Spleen (tissue), 11 donors: ENCODE data around the gene NDUFS7. TPM values are rescaled to one million over a fixed set of nuclear protein-coding genes. Genes with fewer than 3 reads are reported as not detected.

ENCODE experiments used
- DNase-seq: peaks from one replicate; pipeline ENCODE4 v3.0.0-alpha.2; 2020
- H3K27ac ChIP-seq, 8 donors: fragments of 200-600 bp; sonication (generic) in 7 of 8; 1 replicate in 4 of 8; 2 replicates in 4 of 8; pipeline versions ENCODE4 v1.5.0 to v1.8.0; 2016 to 2021; ENCODE audit warnings: inconsistent platforms in 4 of 8, mild to moderate bottlenecking in 4 of 8, moderate library complexity in 1 of 8
- H3K27me3 ChIP-seq, 7 donors: fragments of 200-600 bp; sonication (generic) in 6 of 7; replicated peaks in 1 of 7; 1 replicate in 4 of 7; 2 replicates in 3 of 7; pipeline versions ENCODE4 v1.5.0 to v1.8.0; 2016 to 2021; ENCODE audit warnings: inconsistent platforms in 3 of 7, mild to moderate bottlenecking in 1 of 7
- H3K36me3 ChIP-seq, 6 donors: fragments of 200-600 bp; sonication (generic) in 5 of 6; 1 replicate in 4 of 6; 2 replicates in 2 of 6; pipeline versions ENCODE4 v1.5.0 to v1.8.0; 2016 to 2021; ENCODE audit warnings: inconsistent platforms in 2 of 6
- H3K4me1 ChIP-seq, 6 donors: fragments of 200-600 bp; sonication (generic) in 5 of 6; 1 replicate in 3 of 6; 2 replicates in 3 of 6; pipeline versions ENCODE4 v1.5.0 to v1.8.0; 2016 to 2021; ENCODE audit warnings: inconsistent platforms in 3 of 6
- H3K4me3 ChIP-seq, 8 donors: fragments of 200-600 bp; sonication (generic) in 7 of 8; 1 replicate in 4 of 8; 2 replicates in 4 of 8; pipeline versions ENCODE4 v1.5.0 to v1.8.0; 2016 to 2021; ENCODE audit warnings: inconsistent platforms in 4 of 8, mild to moderate bottlenecking in 4 of 8, moderate library complexity in 2 of 8
- H3K9me3 ChIP-seq, 8 donors: fragments of 200-600 bp; sonication (generic) in 7 of 8; 1 replicate in 4 of 8; 2 replicates in 4 of 8; pipeline versions ENCODE4 v1.5.0 to v1.8.0; 2016 to 2021; ENCODE audit warnings: inconsistent platforms in 4 of 8
- POLR2A ChIP-seq, 3 donors: fragments of 450-650 bp; IDR thresholded peaks; one replicate each; pipeline ENCODE4 v1.5.1; 2017; ENCODE audit warnings: antibody characterized with exemption in 3 of 3, mild to moderate bottlenecking in 1 of 3
- POLR2AphosphoS5 ChIP-seq, 3 donors: sonication (generic); formaldehyde crosslinking; IDR thresholded peaks; one replicate each; pipeline ENCODE4 v1.5.1; 2017; ENCODE audit warnings: antibody characterized with exemption in 3 of 3
- WGBS, 5 donors: extraction: QIAGEN DNeasy Blood & Tissue Kit in 3 of 5; methylation state at CpG; one replicate each; pipeline versions ENCODE4 v1.1.5 to v1.1.7; 2013 to 2018; 5-methylcytosine and 5-hydroxymethylcytosine counted together
- intact Hi-C: fragments of 100-400 bp; cut with DNase I; formaldehyde crosslinking; loops from one replicate; pipeline ENCODE4 v1.15.0; 2023; ENCODE audit warnings: low total_unique reads
- polyA plus RNA-seq, 3 donors: library from polyadenylated mRNA; stranded (reverse); fragments of 200-250 nt; gene quantifications; one replicate each; pipeline ENCODE4 v1.2.1, GENCODE V29; 2013
- total RNA-seq, 7 donors: library from RNA; depleted of rRNA in 3 of 7; stranded (reverse); fragments of >200 nt in 3 of 7; fragmentation: NEBNext Ultra II Directional in 4 of 7; extraction: Animal tissue kit (Norgen Biotek cat#: 25700) in 4 of 7; gene quantifications; one replicate each; pipeline versions ENCODE4 v1.1.0 to v1.2.1, GENCODE V29; 2016 to 2021
- TF ChIP-seq, protein P1 (sequence below), 11 experiments: fragments of 200-600 bp in 7 of 11; fragments of 450-650 bp in 4 of 11; sonication (generic) in 4 of 11; IDR thresholded peaks in 8 of 11; conservative IDR thresholded peaks in 3 of 11; 1 replicate in 7 of 11; 2 replicates in 4 of 11; pipeline versions ENCODE4 v1.4.0 to v1.8.0; 2016 to 2021; ENCODE audit warnings: antibody characterized with exemption in 11 of 11, inconsistent platforms in 4 of 11, mild to moderate bottlenecking in 1 of 11
- donor health status: healthy with polysubstance abuse.
- donor health status: DM: no; HTN: no; CAD: no; lungs with moderate emphysema.
- donor health status: DM: no; HTN: no; CAD: no.
- donor health status: Bipolar disorder and iron deficiency.
- donor health status: healthy.
- donor health status: DM: no; HTN: no; CAD: no.
- donor health status: DM: yes; HTN: yes; CAD: no.

NDUFS7 gene
- total and polyA plus RNA-seq, 10 donors: 64.0 to 133 (median 81.6) TPM

DNA sequence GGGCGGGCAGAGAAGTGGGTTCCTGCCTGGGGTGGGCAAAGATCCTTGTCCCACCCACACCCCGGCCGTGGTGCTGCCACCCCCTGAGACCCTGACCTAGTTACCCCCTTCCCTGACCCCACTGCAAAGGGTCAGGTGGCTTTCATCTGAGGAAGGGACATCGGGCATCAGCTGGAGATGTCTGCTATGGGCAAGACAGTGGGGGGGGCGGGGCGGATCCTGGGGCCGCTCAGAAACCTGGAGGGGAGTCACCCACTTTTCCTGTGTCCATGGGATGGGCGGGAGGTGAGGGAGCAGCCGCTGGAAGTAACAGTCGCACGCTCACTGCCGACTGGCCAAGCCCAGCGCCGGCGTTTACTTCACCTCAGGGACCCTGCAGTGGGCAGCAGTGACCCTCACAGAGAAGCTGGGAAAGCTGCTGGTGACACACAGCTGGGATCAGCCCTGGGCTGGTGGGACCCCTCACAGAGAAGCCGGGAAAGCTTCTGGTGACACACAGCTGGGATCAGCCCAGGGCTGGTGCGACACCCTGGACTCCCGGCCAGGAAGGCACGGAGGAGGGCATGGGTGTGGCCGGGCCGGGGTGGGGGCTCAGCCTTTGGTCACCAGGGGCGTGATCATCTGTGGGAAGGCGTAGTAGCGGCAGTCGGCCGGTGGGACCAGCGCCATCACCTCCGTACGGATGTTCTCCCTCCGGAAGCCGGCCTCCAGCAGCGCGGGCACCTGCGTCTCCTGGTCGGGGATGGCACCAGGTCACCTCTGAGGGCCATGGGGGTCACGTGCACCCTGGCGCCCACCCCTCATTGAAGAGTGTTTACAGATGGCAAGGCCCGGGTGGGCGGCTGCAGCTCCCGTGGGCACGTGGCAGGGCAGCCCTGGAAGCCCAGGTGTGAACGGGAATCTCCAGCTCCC, 13.3 kb downstream of the NDUFS7 start:
- intact Hi-C loops: no loop called here
- no peak overlapping the region for H3K4me3 ChIP-seq
- no peak for TF ChIP-seq POLR2A (IDR thresholded peaks at IDR 0.05)
- peak in 1 of 3 donors; percentile 44 for TF ChIP-seq POLR2AphosphoS5 (IDR thresholded peaks at IDR 0.05)
- peaks cover 0 to 43% (median 27%) of the 10 kb centered on the region in 6 donors for H3K36me3 ChIP-seq
- H3K9me3 ChIP-seq: no peaks in the 10 kb centered on the region
- 51 to 79% (median 77%) methylated on average over 14 to 42 of the region's 42 CpGs for WGBS, 5 donors
- H3K27ac ChIP-seq: no peak overlapping the region
- no peak for DNase-seq
- peaks cover 0 to 20% (median under 1%) of the 10 kb centered on the region in 7 donors for H3K27me3 ChIP-seq
- H3K4me1 ChIP-seq: peaks cover 11 to 45% (median 30%) of the 10 kb centered on the region in 6 donors

DNA sequence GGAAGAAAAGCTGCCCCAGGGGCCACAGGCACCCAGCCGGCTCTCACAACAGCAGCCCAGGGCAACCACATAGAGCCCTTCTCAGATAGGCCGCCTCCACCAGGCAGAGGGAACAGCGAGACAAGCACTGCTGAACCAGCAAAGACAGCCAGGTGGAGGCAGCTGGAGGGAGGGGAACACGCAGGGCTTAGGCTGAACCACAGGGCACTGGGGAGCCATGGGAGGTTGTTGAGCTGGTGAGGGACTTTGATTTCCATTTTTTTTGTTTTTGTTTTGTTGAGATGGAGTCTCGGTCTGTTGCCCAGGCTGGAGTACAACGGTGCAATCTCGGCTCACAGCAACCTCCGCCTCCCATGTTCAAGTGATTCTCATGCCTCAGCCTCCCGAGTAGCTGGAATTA, 14.1 kb downstream of the NDUFS7 start:
- 85 to 91% (median 90%) methylated on average over 8 to 9 of the region's 9 CpGs for WGBS, 5 donors
- Histone ChIP-seq H3K9me3 (no peaks in the 10 kb centered on the region), H3K27ac (no peak overlapping the region), H3K4me1 (peaks cover 14 to 53% (median 38%) of the 10 kb centered on the region in 6 donors), H3K4me3 (no peak overlapping the region), H3K27me3 (peaks cover 0 to 28% (median 7%) of the 10 kb centered on the region in 7 donors), H3K36me3 (peaks cover 0 to 35% (median 20%) of the 10 kb centered on the region in 6 donors)
- TF ChIP-seq, protein P1, sequence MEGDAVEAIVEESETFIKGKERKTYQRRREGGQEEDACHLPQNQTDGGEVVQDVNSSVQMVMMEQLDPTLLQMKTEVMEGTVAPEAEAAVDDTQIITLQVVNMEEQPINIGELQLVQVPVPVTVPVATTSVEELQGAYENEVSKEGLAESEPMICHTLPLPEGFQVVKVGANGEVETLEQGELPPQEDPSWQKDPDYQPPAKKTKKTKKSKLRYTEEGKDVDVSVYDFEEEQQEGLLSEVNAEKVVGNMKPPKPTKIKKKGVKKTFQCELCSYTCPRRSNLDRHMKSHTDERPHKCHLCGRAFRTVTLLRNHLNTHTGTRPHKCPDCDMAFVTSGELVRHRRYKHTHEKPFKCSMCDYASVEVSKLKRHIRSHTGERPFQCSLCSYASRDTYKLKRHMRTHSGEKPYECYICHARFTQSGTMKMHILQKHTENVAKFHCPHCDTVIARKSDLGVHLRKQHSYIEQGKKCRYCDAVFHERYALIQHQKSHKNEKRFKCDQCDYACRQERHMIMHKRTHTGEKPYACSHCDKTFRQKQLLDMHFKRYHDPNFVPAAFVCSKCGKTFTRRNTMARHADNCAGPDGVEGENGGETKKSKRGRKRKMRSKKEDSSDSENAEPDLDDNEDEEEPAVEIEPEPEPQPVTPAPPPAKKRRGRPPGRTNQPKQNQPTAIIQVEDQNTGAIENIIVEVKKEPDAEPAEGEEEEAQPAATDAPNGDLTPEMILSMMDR (IDR thresholded peaks at IDR 0.05 in 8 of 11, conservative IDR thresholded peaks at IDR 0.05 in 3 of 11): no peak
- no peak for TF ChIP-seq POLR2AphosphoS5 (IDR thresholded peaks at IDR 0.05)
- TF ChIP-seq POLR2A (IDR thresholded peaks at IDR 0.05): no peak
- intact Hi-C loops: no loop called here
- DNase-seq: no peak

DNA sequence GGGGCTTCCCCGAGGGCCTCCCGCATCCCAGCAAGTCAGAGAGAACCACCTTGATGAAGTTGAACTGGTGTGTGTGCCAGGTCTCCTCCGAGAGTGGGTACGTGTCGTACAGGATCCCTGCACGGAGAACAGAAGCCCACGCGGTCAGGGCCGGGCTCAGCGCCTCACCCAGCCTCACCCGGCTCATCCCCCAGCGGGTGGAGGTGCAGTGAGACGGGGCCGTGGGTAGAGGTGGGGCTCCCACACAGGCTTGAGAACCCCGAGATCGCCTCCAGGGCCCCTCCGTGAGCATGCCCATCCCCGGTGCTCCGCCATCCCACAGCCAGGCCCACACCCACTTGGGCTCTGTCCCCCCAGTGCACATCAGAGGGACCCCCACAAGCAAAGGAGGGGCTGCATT, 15.4 kb downstream of the NDUFS7 start:
- TF ChIP-seq POLR2AphosphoS5 (IDR thresholded peaks at IDR 0.05) (no peak), POLR2A (IDR thresholded peaks at IDR 0.05) (no peak)
- TF ChIP-seq, protein P1 (IDR thresholded peaks at IDR 0.05 in 8 of 11, conservative IDR thresholded peaks at IDR 0.05 in 3 of 11): no peak
- DNase-seq: no peak
- WGBS, 5 donors: 84 to 94% (median 85%) methylated on average over 5 to 19 of the region's 19 CpGs

DNA sequence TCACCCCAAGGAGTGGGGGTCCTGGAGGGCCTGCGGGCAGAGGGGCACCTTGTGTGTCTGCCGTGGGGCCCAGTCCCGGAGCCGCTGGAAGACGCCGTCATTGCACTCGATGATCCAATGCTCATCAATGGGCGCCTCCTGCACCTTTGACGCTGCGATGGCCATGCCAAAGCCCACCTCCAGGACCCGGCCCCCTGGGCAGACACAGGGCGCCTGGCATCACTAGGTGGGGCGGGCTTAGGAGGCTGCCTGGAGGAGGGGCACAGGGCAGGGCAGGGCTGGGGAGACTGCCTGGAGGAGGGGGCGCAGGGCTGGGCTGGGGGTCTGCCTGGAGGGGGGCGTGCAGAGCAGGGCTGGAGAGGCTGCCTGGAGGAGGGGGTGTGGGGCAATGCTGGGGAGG, 16.0 kb downstream of the NDUFS7 start:
- Histone ChIP-seq H3K36me3 (peaks cover 0 to 16% (median 3%) of the 10 kb centered on the region in 6 donors), H3K9me3 (no peaks in the 10 kb centered on the region), H3K4me3 (no peak overlapping the region), H3K27ac (no peak overlapping the region), H3K27me3 (peaks cover 0 to 40% (median 7%) of the 10 kb centered on the region in 7 donors), H3K4me1 (peaks cover 14 to 67% (median 41%) of the 10 kb centered on the region in 6 donors)
- TF ChIP-seq, protein P1 (IDR thresholded peaks at IDR 0.05 in 8 of 11, conservative IDR thresholded peaks at IDR 0.05 in 3 of 11): no peak
- TF ChIP-seq POLR2AphosphoS5 (IDR thresholded peaks at IDR 0.05): no peak
- no peak for TF ChIP-seq POLR2A (IDR thresholded peaks at IDR 0.05)
- WGBS, 5 donors: 89 to 98% (median 95%) methylated on average over 5 to 15 of the region's 15 CpGs
- intact Hi-C loops: loop anchor here (10.0 kb wide), 1 partner anchor 125 kb away; the partner anchor contains the start of gene FAM174C
- no peak for DNase-seq

More for the DNA sequence above, 15.4 kb downstream of the NDUFS7 start:
- no peak overlapping the region for H3K4me3 ChIP-seq
- no peaks in the 10 kb centered on the region for H3K9me3 ChIP-seq
- peaks cover 0 to 23% (median 8%) of the 10 kb centered on the region in 6 donors for H3K36me3 ChIP-seq
- H3K27ac ChIP-seq: no peak overlapping the region
- intact Hi-C loops: no loop called here
- peaks cover 14 to 61% (median 41%) of the 10 kb centered on the region in 6 donors for H3K4me1 ChIP-seq
- H3K27me3 ChIP-seq: peaks cover 0 to 40% (median 7%) of the 10 kb centered on the region in 7 donors
